AML-193 (cell line): Measurements from ENCODE around the gene TGFB3.
"Not testable (repeated sequence)": the region's sequence is repeated elsewhere in the genome, so short reads cannot be mapped to it uniquely, and the experiment has no call there.

Experiments used
- DNase-seq, 2 experiments: peaks; one replicate each; lab custom pipeline; 2025; lab: John Stamatoyannopoulos, UW

Gene TGFB3

DNA sequence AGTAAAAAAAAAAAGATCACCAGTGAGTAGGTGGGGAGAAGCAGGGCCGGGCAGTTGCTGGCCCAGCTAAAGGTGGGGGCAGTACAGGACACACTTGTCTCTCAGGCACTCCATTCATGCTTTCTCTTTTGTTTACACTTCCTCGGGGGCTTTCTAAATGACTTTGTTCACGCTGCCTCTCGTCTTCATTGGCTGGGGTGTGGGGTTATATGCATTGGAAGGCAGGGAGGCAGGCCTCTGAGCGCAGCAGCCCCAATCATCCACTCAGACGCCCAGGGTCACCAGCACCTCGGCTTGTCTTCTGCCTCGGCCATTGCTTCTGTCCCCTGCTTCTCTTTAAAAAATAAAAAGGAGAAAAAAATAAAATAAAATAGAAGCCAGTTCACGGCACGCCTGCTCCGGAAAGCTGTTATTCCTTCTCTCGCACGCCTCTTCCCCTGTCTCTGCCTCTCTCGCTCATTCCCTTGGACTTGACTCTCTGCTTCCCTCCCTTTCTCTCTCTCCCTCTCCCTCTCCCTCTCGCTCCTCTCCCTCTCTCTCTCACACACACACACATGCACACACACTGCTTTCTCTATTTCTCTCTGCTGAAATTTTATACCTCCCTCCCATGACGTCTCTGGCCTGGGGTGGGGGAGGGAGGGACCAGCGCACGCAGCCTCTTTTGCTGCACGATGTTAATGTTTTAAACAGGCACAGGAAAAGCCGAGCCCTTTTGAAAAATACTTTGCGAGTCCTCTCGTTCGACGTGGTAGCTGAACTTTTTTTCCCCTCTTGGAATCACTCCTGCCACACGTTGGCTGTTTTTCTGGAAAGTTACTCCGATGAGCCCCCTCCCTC, at the start of gene TGFB3:
Gene TGFB3, minus strand, starts transcription at position 570 of the 840 bp plus-strand sequence. CDS start 1,102 bp downstream, outside the sequence.
- peak; percentile 30 to 33 for DNase-seq

DNA sequence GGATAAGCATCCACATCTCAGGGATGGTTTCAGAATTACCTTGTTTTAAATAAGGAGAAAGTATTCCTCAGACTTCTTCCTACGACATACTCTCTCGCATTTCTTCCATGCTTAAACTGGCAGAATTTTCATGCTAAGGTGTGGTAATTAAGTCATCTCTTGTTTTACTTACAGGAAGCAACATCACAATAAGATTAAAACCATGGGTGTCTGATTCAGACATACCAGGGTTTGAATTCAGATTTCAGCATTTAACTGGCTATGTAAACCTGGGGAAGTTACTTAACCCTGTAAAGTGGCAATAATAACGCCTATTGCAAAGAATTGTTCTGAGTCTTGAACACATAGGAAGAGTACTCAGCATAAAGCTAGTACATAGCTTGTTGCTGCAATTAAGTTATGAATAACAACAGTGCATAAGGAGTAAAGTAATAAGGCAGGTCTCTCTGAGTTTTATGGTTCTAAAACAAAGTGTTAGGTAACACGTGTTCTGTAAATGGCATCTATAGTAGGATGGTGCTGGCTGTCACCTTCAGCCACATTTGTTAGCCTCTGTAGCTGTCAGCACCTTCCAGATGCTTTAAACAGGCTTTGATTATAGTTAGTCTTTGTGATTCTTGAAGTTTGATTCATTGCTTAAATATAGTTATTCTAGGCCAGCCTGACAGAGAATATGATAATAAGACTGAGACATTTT, 42.6 kb upstream of the TGFB3 start:
- no peak for DNase-seq

DNA sequence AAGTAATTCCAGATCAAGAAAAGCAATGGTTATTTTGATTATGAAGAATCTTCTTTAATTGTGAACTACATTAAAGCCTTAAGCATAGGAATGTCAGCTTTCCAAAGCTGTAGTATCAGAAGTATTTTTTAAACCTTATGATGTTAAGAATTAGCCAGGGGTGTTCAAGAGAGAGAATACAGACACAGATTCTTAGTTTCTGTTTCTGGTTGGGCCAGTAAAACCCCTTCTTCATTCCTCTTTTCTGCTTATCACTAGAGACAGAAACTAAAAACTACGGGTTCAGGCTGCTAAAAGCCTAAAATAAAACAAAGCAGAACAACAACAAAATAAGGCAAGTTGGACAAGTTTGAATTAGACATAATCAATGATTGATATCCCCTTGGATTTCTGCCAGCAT, 42.0 kb upstream of the TGFB3 start:
- no peak for DNase-seq

DNA sequence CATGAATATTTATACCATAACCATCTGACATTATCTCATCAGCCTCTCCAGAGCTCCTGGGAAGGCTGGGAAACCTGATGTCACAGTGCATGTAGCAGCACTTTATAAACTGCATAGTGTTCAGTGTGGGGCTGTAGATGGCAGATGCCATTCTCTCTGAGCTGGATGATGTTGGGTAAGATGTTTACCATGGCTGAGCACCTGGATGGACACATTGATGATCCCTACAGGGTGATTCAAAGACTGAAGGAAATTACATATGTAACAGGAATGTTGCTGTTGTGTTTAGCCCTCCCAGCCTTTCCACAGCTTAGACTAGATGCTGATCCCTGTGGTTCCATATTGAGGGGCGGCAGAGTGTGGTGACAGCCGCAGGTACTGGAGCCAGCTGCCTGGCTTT, 41.2 kb upstream of the TGFB3 start:
- DNase-seq, result no peak

DNA sequence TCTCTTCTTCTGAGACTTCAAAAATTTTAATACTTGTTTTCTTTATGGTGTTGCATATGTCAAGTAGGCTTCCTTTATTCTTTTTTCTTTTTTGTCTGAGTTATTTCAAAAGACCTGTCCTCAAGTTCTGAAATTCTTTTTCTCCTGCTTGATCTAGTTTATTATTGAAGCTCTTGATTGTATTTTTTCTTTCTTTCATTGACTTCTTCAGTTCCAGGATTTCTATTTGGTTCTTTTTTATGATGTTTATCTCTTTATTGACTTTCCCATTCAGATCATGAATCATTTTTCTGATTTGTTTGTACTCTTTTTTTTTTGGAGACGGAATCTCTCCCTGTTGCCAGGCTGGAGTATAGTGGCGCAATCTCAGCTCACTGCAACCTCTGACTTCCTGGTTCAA, 37.9 kb upstream of the TGFB3 start:
- DNase-seq, result no peak

DNA sequence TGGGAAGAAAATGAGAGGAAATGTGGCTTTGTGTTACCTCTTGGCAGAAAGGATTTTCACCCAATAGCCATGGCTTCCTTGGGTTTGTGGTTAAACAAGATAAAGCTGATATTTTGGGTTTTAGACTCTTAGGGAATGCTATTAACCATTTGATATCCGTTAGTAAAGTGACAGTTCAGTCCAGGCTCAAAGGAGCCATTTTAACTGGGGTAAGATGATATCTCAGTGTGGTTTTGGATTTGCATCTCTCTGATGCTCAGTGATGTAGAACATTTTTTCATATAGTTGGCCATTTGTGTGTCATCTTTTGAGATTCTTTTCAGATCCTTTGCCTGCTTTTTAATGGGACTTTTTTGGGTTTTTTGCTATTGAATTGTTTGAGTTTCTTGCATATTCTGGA, 33.9 kb upstream of the TGFB3 start:
- no peak for DNase-seq

DNA sequence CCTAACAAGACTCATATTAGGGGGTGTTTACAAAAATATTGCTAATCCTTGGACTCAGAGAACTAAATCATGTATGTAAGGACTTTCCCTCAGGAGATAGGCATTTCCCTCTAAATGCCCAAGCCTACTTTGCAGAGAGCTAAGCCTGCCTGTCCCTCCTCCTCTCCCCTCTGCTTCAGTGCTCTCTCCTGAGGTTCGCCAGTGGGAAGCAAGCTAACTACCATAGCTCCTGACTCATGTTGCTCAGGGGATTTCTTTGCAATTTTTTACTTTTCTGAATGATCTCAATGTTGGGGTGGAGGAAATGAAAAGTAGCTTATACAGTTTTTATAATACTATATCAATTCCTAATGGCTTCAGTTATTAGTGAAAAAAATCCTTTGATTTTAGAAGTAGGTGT, 33.4 kb upstream of the TGFB3 start:
- DNase-seq, result no peak

DNA sequence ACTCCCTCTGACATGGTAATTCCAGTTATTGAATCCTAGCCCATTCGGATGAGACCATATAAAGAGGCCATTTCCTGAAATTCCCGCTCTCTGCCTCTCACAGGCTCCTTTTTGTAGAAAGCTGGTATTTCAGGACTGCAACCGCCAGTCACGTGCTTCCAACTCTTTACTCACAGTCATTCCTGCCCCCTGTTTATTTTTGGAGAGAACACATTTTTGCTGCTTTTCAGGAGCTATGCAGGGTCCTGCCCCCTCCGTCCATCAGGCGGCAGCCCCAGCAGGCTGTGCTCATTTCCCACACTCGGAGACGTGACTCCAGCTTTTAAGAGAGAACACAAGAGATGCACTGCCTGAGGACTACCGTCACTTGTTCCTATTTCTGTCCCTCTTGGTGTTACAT, 30.6 kb upstream of the TGFB3 start:
- DNase-seq, result no peak

DNA sequence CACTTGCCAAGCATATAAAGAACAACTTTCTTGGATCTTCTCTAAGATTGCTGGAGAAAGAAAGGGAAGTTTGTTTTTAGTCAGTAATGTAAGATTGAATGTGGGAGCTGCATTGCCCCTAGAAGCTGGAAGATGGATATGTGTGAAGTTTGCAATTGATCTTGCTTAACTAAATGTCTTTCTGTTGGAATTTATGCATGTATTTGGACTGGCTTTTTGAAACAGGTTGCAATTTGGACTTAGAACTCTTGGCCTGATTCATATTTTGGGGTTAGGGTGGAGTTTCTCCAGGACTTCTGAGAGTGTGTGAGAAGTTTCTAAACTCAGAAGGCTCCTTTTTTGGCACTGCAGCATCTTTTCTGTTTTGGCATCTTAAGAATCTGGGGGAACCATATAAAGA, 30.1 kb upstream of the TGFB3 start:
- no peak for DNase-seq

DNA sequence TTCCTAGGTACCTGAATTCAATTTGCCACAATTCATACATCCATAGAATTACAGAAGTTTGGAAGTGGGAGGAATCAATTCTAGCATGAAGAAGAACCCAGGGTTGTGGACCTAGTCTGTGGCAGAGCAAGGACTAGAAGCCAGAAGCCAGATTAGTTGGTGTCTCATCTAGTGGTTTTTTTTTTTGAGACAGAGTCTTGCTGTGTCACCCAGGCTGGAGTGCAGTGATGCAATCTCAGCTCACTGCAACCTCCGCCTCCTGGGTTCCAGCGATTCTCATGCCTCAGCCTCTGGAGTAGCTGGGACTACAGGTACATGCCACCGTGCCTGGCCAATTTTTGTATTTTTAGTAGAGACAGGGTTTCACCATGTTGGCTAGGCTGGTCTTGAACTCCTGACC, 27.8 kb upstream of the TGFB3 start:
- DNase-seq, result not testable (repeated sequence)

DNA sequence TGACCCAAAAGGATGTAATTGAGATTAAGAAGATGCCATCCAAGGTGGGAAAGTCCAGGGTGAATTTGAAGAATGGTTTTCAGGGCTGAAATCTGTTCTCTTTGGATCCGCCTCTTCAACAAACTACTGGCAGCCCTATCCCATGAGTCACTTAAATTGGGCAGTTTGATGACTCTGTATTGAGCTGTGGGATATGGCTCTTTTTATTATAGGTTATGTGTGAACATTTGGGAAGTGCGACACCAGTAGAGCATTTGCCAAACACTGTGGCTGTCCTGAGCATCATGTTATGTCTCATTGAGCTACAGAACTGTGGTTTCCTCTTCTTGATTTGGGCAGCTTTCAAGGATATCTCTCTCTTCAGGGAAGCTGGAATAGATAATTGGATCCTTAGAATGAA, 26.1 kb upstream of the TGFB3 start:
- DNase-seq, result no peak

DNA sequence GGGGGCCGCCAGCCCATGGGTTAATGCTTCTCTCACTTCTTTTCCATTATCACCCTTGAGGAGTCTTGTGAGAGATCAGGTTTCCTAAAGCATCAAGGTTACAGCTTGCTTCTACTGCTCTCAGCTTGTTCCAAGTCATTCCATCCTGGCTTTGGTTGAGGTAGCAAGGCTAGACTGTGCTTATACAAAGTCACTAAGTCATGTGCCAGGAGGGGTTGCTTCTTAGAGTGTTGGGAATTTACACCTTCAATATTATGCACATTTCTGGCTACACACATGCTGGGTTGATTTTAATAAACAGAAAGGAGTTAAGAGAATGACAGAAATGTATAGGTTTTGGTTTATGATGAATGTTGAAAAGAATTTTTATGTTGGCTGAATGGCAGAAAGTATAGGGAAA, 25.6 kb upstream of the TGFB3 start:
- DNase-seq, result no peak

DNA sequence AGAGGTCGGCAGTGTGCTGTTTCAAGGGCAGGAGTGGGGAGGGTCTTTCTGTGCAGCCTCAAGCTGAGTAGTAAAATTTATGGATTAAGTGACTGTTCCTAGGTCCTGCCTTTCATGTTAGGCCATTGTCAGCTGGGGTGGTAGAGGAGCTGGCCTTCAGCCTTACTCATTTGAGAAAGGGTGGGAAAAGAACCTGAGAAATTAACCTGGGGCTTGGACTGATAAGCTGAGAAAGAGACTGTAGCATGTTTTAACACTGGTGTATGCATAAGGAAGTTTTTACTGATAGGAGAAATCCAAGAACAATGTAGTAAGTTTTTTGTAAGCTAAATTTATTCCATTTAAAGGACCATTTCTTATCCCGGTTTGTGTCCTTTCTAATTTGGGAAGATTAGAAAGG, 24.5 kb upstream of the TGFB3 start:
- DNase-seq, result no peak

DNA sequence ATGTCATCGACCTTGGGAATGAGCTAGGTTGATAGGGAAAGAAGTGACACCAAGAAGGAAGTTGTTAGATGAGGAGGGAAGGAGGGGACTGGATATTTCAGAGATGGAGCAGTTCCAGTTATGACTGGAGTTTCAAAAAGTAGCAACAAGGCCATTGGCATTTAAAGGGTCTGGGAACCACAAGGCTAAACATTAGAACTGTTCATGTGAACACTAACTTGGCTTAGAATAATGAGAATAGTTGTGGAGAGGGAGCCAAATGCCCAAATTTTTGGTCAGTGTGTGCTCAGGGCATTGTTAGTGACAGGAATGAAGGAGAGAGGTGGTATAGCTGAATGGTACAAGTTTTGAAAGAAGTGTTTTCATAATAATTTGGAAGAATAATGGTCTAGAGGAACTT, 20.6 kb upstream of the TGFB3 start:
- DNase-seq, result no peak

DNA sequence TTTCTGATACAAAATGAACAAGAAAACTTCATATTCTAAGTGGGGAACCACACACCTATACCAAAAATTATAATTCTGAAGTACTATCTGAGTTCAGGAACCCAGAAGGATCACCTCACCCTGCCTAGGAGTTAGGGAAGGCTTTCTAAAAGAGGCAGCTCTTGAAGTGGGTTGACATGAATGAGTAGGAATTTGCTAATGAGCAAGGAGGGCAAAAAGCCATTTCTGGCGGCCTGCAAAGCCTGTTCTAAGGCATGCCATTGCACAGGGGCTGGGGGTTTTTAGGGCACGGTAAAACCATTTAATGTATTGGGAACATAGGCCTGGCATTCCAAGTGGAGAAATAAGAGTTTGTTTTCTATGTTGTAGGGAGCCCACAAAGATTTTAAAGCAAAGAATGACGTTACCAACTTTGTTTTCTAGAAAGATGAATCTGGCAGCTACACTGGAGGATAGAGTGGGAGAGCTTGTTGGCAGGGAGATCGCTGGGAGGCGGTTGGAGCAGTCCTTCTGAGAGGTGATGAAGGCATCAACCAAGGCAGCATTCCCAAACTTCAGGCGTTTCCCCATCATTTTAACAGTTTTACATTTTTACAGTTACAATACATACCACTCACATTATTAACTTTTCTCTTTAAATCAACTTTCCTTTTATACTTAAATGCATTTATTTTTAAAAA, 17.9 kb upstream of the TGFB3 start:
- no peak for DNase-seq

DNA sequence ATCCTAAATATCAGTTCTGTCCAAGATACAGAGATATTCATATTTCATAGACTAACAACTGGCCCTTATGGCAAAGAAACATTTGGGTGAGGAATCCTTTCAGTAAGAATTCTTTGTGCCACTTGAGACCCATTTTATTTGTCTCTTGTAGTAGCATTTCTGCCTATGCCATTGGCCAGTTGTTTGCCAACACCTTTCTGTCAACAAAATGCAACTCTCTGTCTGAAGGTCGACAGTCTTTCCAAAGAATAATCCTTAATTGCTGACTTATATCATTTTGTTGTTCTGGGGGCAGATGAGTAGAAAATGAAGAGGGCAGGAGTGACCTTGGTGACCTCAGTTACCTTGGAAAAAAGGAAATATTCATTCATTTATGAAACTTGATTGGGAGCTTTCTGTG, 14.7 kb upstream of the TGFB3 start:
- DNase-seq, result no peak

DNA sequence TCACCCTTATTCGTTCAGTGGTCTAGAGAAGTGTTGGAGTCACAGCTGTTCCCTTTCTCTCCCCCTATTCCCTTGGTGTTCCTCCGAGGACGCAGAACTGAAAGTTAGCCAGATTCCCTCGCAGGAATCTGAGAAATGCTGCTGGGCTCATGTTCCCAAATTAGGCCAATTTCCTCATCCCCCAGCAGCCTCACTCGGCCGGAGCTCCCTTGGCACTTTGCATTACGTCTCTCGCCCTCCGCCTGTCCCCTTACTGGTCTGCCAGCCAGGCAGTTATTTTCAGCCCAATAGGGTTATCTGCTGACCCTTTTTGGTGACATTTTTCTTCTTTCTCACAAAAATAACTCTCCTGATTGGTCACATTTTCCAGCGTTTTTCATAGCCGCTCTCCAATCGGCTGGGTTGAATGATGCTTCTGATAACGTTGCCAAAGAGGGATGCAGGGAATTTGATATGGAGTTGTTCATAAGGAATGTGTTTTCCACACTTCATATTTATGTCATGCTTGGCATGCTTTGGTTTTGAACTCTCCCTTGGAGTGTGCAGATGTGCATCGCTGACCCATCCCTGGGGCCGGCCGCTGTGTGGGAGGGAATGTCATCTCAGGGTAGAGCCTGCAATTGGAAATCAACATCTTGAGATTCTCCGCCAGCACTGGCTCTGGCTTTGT, 13.7 kb upstream of the TGFB3 start:
- DNase-seq, result no peak

DNA sequence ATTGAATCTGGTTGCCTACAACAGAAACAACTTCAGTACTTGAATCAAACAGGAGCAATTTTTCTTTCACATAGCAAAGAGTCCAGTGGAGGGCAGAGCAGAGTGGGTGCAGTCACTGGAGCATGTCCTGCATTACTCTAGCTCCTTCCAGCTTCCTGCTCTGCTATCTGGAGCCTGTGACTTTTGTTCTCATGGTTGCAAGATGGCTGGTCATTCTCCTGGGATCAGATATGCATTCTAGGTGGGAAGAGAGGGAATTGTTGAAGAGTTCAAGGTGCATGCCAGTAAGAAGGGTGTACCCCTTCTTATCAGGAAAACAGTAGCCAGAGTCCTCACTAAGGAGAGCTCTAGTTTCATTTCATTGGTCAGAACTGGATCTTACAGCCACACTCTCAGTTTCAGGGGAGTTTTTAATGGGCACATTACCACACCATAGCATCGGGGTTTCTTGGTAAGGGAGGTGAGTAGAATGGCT, 11.8 kb upstream of the TGFB3 start:
- DNase-seq, result peak in 1 of 2 experiments; percentile 2

DNA sequence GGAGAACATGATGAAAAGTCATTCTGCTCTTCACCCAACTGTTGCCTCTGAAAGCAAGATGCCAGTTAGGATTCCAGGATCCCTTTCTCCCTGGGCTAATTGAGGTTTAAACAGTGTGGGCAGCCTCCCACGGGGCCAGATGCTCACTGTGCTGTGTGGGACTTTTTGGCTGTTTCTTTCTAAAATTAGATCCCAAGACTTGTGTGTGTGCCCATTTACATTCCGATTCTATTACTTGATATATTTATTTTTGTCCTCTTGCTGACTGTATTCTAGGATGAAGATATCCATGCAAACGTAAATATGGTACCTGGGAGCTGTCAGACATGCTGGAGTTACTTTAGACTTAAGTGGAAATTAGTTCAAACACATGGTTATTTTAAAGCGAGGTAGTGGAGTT, 10.0 kb upstream of the TGFB3 start:
- no peak for DNase-seq

DNA sequence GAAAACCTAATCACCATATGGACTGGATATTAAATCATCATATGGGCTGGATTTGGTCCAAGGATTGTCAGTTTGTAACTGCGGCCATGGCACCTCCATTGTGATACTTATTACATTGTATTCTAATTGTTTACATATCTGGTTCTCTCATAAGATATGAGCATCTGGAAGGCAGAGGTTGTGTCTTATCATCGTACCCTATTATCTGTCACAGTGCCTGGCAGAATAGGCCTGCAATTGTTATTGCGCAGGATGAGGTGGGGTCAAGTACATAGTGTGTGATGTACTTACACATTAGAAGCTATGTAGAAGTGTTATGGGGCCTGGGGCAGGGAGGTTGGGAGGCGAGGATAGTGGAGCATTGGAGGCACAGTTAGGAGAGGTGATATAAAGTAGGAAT, 8.5 kb upstream of the TGFB3 start:
- no peak for DNase-seq

DNA sequence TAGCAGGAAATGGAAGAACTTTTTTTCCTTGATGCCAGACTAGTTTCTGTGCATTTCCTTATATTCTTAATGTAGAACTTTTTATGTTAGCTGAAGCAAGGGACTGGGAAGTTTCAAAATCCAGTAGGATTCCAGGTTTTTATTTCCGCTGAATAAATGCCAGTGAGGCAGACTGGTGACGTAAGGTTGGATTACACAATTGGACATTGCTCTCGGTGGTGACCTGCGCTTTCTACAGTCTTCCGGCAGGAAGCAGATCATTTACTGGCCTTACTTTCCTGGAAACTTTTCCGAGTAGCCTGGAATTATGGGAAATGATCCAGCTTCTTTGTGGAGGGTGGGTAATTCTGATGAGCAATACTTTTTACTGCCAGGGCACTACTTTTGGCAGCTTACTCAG, 7.3 kb upstream of the TGFB3 start:
- DNase-seq, result no peak

DNA sequence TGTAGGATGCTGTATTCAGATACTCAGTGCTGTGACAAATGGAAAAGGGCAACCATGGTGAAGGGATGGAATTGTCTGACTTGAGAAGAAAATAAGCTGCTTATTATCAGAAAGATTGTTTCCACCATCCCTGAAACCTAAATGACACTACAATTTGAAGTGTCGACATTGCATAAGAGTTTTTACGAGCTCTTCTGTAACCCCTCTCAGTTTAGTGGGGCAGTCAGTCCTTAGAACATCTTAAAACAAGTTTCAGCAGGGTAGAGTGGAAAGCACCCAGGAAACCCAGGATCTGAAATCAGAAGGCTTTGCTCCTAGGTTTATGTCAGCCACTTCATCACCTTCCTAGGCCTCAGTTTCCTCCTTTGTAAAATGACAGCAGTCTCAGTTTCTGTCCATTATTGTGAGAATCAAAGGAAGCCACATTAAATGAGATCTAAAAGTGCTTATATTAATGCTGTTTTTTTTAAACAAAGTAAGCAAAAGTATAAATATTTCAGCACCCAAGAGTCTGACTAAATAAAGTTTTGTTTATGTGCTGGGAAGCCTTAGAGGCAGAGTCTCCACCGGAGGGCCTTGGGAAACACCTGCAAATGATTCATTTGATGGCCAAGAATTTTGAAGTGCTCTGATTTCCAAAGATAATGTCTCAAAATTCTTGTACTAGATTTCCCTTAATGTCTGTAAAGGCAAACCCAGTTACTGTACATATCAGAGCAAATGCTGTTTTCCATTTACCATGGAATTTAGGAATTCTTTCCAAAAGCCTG, 5.6 kb upstream of the TGFB3 start:
- no peak for DNase-seq
